Loucy (cell line): ENCODE measurements around the gene PTGIS.

Source experiments
- H2AFZ ChIP-seq: fragments of 200-600 bp; sonication (generic); 2 replicates; pipeline ENCODE4 v1.6.0; 2016; ENCODE audit warnings: antibody characterized with exemption, mild to moderate bottlenecking, low read length, moderate library complexity
- H3F3A ChIP-seq: fragments of 200-600 bp; 2 replicates; pipeline ENCODE4 v1.6.0; 2016; ENCODE audit warnings: antibody characterized with exemption, low read depth, mild to moderate bottlenecking
- H3K27me3 ChIP-seq: fragments of 200-600 bp; sonication (generic); 2 replicates; pipeline ENCODE4 v1.6.1; 2014; ENCODE audit warnings: low read length, mild to moderate bottlenecking; ENCODE audit not compliant: insufficient read depth, poor library complexity, severe bottlenecking
- H3K36me3 ChIP-seq: fragments of 200-600 bp; sonication (generic); 2 replicates; pipeline ENCODE4 v1.6.1; 2016; ENCODE audit warnings: low read length; ENCODE audit not compliant: insufficient read depth
- H3K4me1 ChIP-seq: fragments of 200-600 bp; sonication (generic); 2 replicates; pipeline ENCODE4 v1.5.1; 2014; ENCODE audit warnings: low read length, mild to moderate bottlenecking; ENCODE audit not compliant: insufficient read depth, poor library complexity, severe bottlenecking
- H3K4me2 ChIP-seq: fragments of 200-600 bp; sonication (generic); 2 replicates; pipeline ENCODE4 v1.6.0; 2014; ENCODE audit warnings: antibody characterized with exemption, low read length, low read depth, mild to moderate bottlenecking; ENCODE audit not compliant: poor library complexity, severe bottlenecking
- H3K4me3 ChIP-seq: fragments of 200-600 bp; sonication (generic); 2 replicates; pipeline ENCODE4 v1.5.1; 2014; ENCODE audit warnings: low read length, mild to moderate bottlenecking, mixed read lengths; ENCODE audit not compliant: poor library complexity, severe bottlenecking
- H3K79me2 ChIP-seq: fragments of 200-600 bp; sonication (generic); 2 replicates; pipeline ENCODE4 v1.6.1; 2014; ENCODE audit warnings: low read length; ENCODE audit not compliant: insufficient read depth
- H3K9ac ChIP-seq: fragments of 200-600 bp; sonication (generic); 2 replicates; pipeline ENCODE4 v1.6.0; 2014; ENCODE audit warnings: mild to moderate bottlenecking, low read depth, low read length, moderate library complexity; ENCODE audit not compliant: poor library complexity, severe bottlenecking
- H3K9me2 ChIP-seq: fragments of 200-600 bp; sonication (generic); replicated peaks from 2 replicates; pipeline ENCODE4 v1.6.1; 2016; ENCODE audit warnings: low read depth, low read length, mixed read lengths
- H3K9me3 ChIP-seq: fragments of 200-600 bp; sonication (generic); 2 replicates; pipeline ENCODE4 v1.6.1; 2014; ENCODE audit warnings: mild to moderate bottlenecking, antibody characterized with exemption, low read length, low read depth; ENCODE audit not compliant: insufficient read depth
- H4K20me1 ChIP-seq: fragments of 200-600 bp; sonication (generic); 2 replicates; pipeline ENCODE4 v1.6.0; 2014; ENCODE audit warnings: antibody characterized with exemption, low read length, mild to moderate bottlenecking; ENCODE audit not compliant: insufficient read depth, poor library complexity, severe bottlenecking
- EZH2phosphoT487 ChIP-seq: fragments of 200-600 bp; IDR thresholded peaks from 2 replicates; pipeline ENCODE4 v1.6.1; 2018; ENCODE audit warnings: antibody characterized with exemption, mild to moderate bottlenecking, moderate library complexity, borderline replicate concordance
- TF ChIP-seq, protein P1 (sequence below): fragments of 200-600 bp; sonication (generic); conservative IDR thresholded peaks from 2 replicates; pipeline ENCODE4 v1.5.1; 2014; ENCODE audit warnings: mild to moderate bottlenecking, antibody characterized with exemption, low read length

Gene PTGIS

DNA sequence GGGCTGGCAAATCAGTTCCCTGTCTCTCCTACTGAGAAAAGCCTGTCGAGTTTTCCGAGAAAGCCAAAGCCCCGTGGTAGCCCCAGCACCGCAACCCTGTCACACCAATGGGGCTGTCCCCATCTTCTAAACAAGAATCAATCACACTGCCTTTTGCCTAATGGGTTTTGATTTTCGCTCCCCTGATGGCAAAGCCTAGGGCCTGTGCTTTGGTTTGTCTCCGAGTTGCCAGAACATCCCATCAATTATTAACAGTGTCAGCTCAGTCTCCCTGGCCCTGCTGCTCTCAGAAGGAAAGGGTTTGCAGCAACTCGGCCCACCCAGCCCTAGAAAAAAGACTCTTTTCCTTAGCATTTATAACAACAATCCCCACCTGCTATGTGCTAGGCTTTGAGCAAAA, 89.7 kb downstream of the PTGIS start:
- Histone ChIP-seq H3K9me3 (no peaks in the 10 kb centered on the region), H3K36me3 (no peaks in the 10 kb centered on the region), H3K4me1 (no peaks in the 10 kb centered on the region), H3K27me3 (no peaks in the 10 kb centered on the region), H3K4me3 (no peak overlapping the region), H3K9me2 (no peaks in the 10 kb centered on the region), H3K79me2 (no peaks in the 10 kb centered on the region), H4K20me1 (no peaks in the 10 kb centered on the region), H3K4me2 (no peak overlapping the region), H2AFZ (no peak overlapping the region), H3K9ac (no peak overlapping the region), H3F3A (no peaks in the 10 kb centered on the region)
- no peak for TF ChIP-seq EZH2phosphoT487
- TF ChIP-seq, protein P1, sequence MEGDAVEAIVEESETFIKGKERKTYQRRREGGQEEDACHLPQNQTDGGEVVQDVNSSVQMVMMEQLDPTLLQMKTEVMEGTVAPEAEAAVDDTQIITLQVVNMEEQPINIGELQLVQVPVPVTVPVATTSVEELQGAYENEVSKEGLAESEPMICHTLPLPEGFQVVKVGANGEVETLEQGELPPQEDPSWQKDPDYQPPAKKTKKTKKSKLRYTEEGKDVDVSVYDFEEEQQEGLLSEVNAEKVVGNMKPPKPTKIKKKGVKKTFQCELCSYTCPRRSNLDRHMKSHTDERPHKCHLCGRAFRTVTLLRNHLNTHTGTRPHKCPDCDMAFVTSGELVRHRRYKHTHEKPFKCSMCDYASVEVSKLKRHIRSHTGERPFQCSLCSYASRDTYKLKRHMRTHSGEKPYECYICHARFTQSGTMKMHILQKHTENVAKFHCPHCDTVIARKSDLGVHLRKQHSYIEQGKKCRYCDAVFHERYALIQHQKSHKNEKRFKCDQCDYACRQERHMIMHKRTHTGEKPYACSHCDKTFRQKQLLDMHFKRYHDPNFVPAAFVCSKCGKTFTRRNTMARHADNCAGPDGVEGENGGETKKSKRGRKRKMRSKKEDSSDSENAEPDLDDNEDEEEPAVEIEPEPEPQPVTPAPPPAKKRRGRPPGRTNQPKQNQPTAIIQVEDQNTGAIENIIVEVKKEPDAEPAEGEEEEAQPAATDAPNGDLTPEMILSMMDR = no peak

DNA sequence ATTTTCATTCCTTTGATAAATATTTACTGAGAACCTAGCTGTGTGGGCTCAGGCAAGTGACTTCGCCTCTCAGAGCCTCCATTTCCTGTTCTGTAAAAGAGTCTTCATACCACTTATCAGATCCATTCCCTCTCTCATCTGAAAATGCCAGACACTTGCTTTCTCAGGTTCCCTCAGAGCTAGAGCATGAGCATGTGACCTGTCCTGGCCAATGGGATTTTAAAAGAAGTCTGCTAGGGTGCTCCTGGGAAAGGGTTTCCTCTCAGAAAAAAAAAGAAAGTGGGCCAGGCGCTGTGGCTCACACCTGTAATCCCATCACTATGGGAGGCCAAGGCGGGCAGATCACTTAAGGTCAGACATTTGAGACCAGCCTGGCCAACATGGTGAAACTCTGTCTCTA, 90.7 kb downstream of the PTGIS start:
- Histone ChIP-seq H3K9me3 (no peaks in the 10 kb centered on the region), H3K9me2 (no peaks in the 10 kb centered on the region)

DNA sequence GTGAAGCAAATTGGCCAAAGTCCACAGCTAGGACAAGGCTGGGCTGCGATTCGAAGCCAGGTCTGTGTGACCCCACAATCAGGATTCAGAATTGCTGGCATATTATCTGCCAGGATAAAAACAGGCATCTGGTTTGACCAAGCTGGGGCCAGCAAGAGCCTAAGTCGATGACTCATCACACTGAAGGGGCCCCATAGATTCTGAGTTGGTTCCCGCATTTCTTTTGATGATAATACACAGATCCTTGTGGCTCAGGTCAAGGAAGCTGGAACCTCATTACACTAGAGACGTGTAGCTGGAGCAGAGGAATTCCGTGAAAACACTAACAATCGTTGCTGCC, 92.0 kb downstream of the PTGIS start:
- Histone ChIP-seq H3K4me1 (no peaks in the 10 kb centered on the region), H3K79me2 (no peaks in the 10 kb centered on the region), H3K27me3 (no peaks in the 10 kb centered on the region), H3K9me2 (no peaks in the 10 kb centered on the region), H2AFZ (no peak overlapping the region), H3K9me3 (no peaks in the 10 kb centered on the region), H3K36me3 (no peaks in the 10 kb centered on the region), H4K20me1 (no peaks in the 10 kb centered on the region), H3K4me2 (no peak overlapping the region), H3K4me3 (no peak overlapping the region), H3K9ac (no peak overlapping the region), H3F3A (no peaks in the 10 kb centered on the region)
- TF ChIP-seq, protein P1 = no peak
- TF ChIP-seq EZH2phosphoT487 = no peak

More for the DNA sequence above, 90.7 kb downstream of the PTGIS start:
- no peaks in the 10 kb centered on the region for H4K20me1 ChIP-seq
- no peak overlapping the region for H2AFZ ChIP-seq
- TF ChIP-seq EZH2phosphoT487 = no peak
- TF ChIP-seq, protein P1 = no peak
- no peak overlapping the region for H3K9ac ChIP-seq
- H3K4me1 ChIP-seq = no peaks in the 10 kb centered on the region
- no peak overlapping the region for H3K4me3 ChIP-seq
- H3K36me3 ChIP-seq = no peaks in the 10 kb centered on the region
- no peaks in the 10 kb centered on the region for H3F3A ChIP-seq
- H3K27me3 ChIP-seq = no peaks in the 10 kb centered on the region
- no peak overlapping the region for H3K4me2 ChIP-seq
- H3K79me2 ChIP-seq = no peaks in the 10 kb centered on the region
